ENCODE measurements around the gene TSPAN16.
"Not testable (repeated sequence)": the region's sequence is repeated elsewhere in the genome, so short reads cannot be mapped to it uniquely, and the experiment has no call there.

The TSPAN16 gene

DNA sequence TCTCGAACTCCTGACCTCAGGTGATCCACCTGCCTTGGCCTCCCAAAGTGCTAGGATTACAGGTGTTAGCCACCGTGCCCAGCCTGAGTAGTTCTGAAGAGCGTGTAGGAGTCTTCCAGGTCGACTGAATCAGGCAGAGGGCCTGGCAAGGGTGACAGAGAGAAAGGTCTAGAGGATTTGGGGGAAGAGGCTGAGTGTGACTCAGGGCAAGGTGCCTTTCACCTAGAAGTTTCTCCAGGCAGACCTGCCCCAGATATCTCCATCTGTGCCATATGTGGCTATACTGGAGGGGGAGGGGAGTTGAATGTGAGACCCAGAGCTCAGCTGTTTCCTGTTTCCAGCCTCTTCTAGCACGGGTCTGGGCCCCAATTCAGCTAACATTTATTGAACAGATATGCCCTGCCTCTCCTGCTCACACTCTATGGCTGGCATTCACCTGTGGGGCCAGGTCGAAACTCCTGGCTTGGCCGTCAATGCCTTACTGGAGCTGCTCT lies 51.6 kb downstream of the TSPAN16 start:
- no peak for DNase-seq

DNA sequence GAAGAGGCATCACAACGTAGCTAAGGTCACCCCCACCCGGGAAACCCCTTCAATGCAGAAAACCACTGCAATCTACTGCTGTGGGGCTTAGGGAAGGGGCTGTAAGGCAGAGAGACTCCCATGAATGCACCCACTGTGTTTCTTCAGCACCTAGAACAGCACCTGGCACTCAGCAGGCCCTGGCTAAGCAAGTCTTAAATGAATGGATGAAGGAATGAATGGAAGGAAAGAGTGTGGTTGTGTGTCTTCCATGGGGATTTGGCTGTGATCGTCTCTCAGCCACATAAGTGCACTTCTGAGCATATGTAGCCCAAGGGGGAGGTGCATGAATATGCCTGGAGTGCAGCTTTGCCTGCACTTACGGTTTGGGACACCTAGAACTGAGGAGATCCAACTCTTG lies 53.2 kb downstream of the TSPAN16 start:
- DNase-seq: no peak

DNA sequence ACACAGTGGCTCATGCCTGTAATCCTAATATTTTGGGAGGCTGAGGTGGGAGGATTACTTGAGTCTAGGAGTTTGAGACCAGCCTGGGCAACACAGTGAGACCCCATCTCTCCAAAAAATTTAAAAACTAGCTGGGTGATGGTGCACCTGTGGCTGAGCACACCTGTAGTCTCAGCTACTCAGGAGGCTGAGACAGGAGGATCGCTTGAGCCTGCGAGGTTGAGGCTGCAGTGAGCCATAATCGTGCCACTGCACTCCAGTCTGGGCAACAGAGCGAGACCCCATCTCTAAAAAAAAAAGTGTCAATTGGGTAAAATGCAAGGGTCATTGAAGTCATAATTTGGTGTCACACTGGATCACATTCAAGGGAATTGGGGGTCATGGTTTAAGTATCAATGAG lies 58.1 kb downstream of the TSPAN16 start:
- DNase-seq: not testable (repeated sequence)

DNA sequence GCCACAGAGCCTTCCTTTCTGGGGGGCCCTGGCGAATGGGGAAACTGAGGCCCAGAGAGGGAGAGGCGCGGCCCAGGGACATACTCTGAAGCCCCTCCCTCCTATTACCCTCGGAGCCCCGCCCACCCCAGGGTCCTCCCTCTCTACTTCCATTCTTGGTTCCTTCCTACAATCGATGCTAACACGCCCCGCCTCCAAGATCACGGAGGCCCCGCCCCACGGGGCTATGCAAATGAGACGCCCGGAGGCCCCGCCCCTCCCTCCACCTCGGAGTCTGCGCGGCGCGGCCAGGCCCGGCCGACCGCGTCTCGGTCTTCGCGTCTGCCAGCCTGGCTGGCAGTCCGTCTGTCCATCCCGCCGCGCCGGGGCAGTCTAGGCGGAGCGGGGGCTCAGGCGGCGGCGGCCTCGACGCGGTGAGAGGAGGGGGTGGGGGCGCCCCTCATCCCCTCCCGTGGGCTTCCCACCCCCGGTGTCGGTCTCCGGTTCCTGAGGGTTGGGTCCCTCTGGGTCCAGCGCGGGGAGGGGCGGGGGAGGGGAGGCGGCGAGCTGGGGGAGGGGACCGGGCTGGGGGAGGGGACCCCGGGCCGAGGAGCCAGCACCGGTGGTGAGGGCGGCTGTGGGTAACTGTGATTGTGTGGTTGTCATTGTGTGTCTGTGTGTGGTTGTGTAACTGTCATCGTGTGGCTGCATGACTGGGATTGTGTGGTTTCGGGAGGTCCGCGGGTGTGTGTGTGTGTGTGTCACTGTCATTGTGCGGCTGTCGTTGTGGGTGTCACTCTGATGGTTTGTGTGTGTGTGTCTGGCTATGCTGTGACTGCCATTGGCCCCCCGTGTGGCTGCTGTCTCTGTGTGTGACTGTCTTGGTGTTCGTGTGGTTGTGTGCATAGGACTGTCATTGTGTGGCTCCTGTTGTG lies 59.5 kb downstream of the TSPAN16 start, which contains the start of gene PLPPR2:
PLPPR2 (plus strand) TSS at position 273 of the 914 bp plus-strand sequence. CDS start 2,242 bp downstream, outside the sequence.
- peak; percentile 67 for DNase-seq

DNA sequence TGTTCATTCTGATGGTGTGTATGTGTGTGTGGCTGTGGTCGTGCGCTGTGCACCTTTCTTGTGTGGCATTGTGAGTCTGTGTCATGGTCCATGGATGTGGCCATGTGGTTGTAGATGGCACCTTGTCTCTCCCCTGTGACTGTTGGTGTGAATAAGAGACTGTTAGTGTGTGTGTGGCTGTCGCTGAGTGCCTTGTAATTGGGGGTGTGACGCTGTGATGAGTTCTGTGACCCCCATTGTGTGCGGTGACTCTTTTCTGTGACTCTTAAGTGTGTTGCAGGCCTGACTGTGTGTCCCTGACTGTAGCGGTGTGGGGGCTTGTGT lies 60.1 kb downstream of the TSPAN16 start:
- DNase-seq: no peak

DNA sequence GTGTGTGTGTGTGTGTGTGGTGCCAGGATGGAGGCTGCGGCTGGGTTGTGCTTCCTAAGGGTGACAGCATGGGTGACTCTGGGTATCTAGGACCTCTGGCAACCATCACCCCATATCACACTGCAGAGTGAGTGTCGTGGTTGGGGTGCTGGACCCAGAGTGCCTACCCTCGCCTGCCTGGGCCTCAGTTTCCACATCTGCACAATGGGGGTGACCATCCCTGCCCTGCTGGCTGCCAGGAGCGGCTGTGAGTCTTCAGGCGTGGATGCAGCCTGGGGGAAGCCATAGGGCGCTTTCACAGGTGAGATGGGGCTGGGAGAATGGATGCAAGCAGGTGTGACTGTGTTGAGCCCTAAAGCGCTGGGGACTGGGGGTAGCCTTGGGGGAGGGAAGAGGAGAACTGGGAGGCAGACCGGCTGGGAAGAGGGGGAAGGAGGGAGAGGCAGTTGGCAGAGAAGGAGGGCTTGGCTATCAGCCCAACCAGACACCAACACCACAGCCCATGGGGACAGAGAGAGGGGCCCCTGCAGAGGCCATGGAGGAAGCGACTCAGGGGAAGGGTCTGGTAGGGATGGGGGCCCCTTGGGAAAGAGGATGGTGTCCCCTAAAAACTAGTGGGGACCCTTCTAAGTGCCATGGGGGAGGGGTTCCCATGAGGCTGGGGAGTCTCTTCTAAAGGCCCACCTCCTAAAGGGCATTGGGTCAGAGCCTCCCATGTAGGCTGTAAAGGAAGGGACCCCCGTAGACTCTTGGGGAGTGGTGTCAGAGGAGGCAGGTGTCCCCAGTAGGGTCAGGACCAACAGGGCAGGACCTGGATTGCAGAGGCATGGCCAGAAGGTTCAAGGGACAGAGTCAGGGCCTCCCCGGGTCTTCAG lies 61.0 kb downstream of the TSPAN16 start:
- DNase-seq: no peak

DNA sequence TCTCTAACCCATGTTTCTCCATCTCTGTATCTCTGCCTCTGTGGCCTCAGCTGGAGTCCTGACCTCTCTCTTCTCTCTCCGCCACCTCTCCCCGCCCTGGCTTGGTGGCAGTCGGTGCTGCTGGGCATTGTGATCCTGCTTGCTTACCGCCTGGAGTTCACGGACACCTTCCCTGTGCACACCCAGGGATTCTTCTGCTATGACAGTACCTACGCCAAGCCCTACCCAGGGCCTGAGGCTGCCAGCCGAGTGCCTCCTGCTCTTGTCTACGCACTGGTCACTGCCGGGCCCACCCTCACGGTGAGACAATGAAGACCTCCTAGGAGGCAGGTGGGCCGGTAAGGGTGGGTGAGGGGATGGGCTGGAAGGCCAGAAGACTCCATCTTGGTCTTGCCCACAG lies 63.5 kb downstream of the TSPAN16 start:
- DNase-seq: no peak

DNA sequence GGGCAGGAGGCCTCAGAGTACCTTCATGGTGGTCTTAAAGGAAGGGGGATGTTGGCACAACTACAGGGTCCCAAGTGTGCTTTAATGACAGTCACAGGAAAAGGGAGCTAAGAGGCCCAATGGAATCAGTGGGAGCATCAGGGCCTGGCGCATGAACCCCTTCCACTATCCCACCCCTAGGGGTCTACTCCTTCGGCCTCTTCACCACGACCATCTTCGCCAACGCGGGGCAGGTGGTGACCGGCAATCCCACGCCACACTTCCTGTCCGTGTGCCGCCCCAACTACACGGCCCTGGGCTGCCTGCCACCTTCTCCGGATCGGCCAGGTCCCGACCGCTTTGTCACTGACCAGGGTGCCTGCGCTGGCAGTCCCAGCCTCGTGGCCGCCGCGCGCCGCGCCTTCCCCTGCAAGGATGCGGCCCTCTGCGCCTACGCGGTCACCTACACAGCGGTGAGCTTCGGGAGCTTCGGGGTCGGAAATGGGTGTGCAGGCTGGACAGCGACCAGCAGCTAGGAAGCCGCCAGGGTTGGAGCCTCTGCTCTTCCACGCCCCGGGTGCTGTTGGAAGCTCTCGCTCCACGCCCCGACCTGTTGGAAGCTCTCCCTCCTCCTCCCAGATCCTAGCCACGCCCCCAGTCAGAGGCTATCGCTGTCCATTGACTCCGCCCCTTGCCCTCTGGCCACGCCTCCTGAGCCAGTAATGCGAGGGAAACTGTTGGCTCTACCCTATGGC lies 65.2 kb downstream of the TSPAN16 start:
- no peak for DNase-seq

DNA sequence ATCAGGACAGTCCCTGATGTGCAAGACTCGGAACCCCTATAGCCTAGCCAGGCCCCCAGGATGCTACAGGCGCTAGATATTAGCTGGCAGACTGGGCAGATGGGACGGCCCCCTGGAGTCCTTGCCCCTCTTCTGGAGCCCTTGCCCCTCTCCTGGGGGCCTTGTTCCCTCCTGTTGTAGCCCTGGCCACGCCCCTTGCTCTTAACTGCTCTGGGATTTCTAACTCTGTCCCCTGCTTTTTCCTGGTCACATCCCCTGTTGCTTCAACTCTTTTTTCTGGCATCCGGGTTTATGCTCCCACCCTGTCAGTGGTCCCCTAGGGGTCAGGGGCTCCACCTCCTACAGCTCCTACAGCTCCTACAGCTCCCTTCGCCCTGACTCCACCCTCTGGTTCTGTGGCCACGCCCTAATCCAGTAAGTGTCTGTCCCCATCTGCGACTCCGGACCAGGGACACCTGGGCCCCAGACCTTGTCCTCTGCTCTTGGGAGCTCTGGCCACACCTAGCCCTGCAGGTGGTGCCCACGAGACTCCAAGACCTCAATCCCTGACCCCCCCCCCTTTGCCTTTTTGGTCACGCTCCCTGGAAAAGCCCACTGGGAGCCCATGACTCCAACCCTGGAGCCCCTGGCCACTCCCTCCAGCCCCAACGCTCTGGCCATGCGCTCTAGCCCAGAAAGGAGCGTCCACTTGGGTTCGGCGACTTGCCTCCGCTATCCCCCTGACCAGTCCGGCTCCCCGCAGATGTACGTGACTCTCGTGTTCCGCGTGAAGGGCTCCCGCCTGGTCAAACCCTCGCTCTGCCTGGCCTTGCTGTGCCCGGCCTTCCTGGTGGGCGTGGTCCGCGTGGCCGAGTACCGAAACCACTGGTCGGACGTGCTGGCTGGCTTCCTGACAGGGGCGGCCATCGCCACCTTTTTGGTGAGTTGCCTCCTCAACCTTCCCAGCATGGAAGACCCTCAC lies 66.1 kb downstream of the TSPAN16 start:
- DNase-seq: no peak

DNA sequence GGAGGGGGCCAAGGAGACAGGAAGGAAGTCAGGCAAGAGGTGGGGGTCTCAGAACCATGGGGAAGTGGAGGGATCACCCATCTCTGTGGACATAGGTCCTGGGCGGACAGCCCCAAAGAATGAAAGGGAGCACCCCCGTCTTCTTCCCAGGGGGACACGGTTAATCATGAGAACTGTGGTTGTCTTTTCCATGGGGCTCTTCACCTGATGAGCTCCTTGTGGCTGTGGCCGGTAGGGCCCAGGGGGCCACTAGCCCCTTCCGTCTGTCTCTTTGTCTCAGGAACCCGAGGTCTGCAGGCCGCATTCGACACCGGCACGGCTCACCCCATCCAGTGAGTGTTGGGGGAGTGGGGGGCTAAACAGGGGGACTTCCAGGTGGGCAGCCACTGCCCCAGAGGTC lies 67.9 kb downstream of the TSPAN16 start:
- no peak for DNase-seq

DNA sequence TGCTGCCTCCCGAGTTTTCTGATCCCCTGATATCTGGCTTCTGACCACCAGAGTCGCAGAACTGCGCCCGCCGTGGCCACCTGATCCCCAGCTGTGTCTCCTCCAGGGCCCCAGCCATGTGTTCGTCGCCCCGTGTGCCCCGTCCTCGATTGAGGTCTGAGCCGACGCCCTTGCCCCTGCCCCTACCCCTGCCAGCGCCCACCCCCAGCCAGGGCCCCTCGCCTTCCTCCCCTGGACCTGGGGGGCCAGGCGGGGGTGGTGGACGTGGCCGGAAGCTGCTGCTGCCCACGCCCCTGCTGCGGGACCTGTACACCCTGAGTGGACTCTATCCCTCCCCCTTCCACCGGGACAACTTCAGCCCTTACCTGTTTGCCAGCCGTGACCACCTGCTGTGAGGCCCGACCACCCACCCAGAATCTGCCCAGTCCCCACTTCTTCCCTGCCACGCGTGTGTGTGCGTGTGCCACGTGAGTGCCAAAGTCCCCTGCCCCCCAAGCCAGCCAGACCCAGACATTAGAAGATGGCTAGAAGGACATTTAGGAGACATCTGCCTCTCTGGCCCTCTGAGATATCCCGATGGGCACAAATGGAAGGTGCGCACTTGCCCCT lies 68.4 kb downstream of the TSPAN16 start:
- DNase-seq: no peak

DNA sequence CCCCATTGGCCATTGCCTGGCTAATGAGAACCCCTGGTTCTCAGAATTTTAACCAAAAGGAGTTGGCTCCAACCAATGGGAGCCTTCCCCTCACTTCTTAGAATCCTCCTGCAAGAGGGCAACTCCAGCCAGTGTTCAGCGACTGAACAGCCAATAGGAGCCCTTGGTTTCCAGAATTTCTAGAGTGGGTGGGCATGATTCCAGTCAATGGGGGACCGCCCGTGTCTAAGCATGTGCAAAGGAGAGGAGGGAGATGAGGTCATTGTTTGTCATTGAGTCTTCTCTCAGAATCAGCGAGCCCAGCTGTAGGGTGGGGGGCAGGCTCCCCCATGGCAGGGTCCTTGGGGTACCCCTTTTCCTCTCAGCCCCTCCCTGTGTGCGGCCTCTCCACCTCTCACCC lies 69.0 kb downstream of the TSPAN16 start:
- no peak for DNase-seq
